ENCODE results near the gene DSCAML1.

DNA sequence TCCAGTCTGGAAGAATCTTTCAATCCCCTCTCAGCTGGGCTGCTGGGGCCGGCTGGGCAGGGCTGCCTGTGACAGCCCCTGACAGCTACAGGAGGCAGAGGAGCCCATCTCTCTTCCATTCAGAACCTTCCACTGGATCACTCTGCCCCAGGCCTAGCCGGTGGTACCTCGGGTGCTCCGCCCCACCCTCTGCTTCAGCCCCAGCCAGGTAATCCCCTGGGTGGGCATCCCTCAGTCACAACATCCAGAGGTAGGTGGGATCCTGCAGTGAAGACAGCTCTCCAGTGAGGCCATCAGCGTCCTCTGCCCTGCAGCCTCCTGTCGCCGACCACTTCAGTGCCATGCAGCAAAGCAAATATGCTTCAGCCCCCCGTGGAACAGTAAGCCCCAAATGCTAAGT is 223.7 kb downstream of the DSCAML1 start:
- TF ChIP-seq, protein P1, sequence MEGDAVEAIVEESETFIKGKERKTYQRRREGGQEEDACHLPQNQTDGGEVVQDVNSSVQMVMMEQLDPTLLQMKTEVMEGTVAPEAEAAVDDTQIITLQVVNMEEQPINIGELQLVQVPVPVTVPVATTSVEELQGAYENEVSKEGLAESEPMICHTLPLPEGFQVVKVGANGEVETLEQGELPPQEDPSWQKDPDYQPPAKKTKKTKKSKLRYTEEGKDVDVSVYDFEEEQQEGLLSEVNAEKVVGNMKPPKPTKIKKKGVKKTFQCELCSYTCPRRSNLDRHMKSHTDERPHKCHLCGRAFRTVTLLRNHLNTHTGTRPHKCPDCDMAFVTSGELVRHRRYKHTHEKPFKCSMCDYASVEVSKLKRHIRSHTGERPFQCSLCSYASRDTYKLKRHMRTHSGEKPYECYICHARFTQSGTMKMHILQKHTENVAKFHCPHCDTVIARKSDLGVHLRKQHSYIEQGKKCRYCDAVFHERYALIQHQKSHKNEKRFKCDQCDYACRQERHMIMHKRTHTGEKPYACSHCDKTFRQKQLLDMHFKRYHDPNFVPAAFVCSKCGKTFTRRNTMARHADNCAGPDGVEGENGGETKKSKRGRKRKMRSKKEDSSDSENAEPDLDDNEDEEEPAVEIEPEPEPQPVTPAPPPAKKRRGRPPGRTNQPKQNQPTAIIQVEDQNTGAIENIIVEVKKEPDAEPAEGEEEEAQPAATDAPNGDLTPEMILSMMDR (IDR thresholded peaks at IDR 0.05) = no peak
- TF ChIP-seq POLR2A (IDR thresholded peaks at IDR 0.05) = no peak
